HFFc6 (cell line): ENCODE data around the gene OR8D1. TPM values are rescaled to one million over a fixed set of nuclear protein-coding genes. Genes with fewer than 3 reads are reported as not detected.

Experiments
- DNase-seq: peaks from one replicate; pipeline ENCODE4 v3.0.0-alpha.2; 2018
- H3K27ac Mint-ChIP-seq: 2 replicates; pipeline ENCODE4 v1.8.0; 2020; ENCODE audit warnings: mild to moderate bottlenecking, mixed read lengths
- H3K27me3 Mint-ChIP-seq: 2 replicates; pipeline ENCODE4 v1.8.0; 2021; ENCODE audit warnings: mild to moderate bottlenecking, moderate library complexity, mixed read lengths; ENCODE audit not compliant: insufficient read depth
- H3K36me3 Mint-ChIP-seq: 2 replicates; pipeline ENCODE4 v1.8.0; 2021; ENCODE audit warnings: low read depth, mixed read lengths
- H3K4me1 Mint-ChIP-seq: 2 replicates; pipeline ENCODE4 v1.8.0; 2020; ENCODE audit warnings: low read depth, mixed read lengths
- H3K4me3 Mint-ChIP-seq: 2 replicates; pipeline ENCODE4 v1.8.0; 2020; ENCODE audit warnings: mild to moderate bottlenecking, moderate library complexity, mixed read lengths
- H3K9me3 Mint-ChIP-seq: 2 replicates; pipeline ENCODE4 v1.8.0; 2020; ENCODE audit warnings: mild to moderate bottlenecking, mixed read lengths
- CTCF ChIP-seq: fragments of 200-600 bp; sonication (generic); IDR thresholded peaks from 2 replicates; pipeline ENCODE4 v1.5.0; 2021; ENCODE audit warnings: antibody characterized with exemption, mild to moderate bottlenecking
- total RNA-seq, 6 experiments: library from RNA; stranded (reverse); fragmentation: NEBNext Ultra II Directional; extraction: Animal tissue kit (Norgen Biotek cat#: 25700); gene quantifications; 2 replicates in 1 of 6; 3 replicates in 5 of 6; pipeline ENCODE4 v1.2.3, GENCODE V29; 2021

The OR8D1 gene
- total RNA-seq, 6 experiments from 2014 or later, result not detected

- Mint-ChIP-seq H3K27ac (no peak overlapping the region), H3K4me3 (no peak overlapping the region), H3K36me3 (no peaks in the 10 kb centered on the region), H3K4me1 (no peaks in the 10 kb centered on the region), H3K9me3 (peaks cover 34% of the 10 kb centered on the region), H3K27me3 (no peaks in the 10 kb centered on the region)
- TF ChIP-seq CTCF, result no peak
- DNase-seq, result no peak
Measured at GRCh38 chr11:124307093-124307492, 6.7 kb downstream of the OR8D1 start.

GRCh38 chr11:124302347-124303125 is 11.2 kb downstream of the OR8D1 start:
- DNase-seq, result no peak
- Mint-ChIP-seq H3K27me3 (no peaks in the 10 kb centered on the region), H3K9me3 (peaks cover 16% of the 10 kb centered on the region), H3K4me3 (no peak overlapping the region), H3K27ac (no peak overlapping the region), H3K4me1 (no peaks in the 10 kb centered on the region), H3K36me3 (no peaks in the 10 kb centered on the region)
- TF ChIP-seq CTCF, result no peak

- H3K36me3 Mint-ChIP-seq, result no peaks in the 10 kb centered on the region
Measured at GRCh38 chr11:124301548-124301947, 12.2 kb downstream of the OR8D1 start.

GRCh38 chr11:124297921-124298320 is 15.8 kb downstream of the OR8D1 start:
- DNase-seq, result no peak
- no peaks in the 10 kb centered on the region for H3K36me3 Mint-ChIP-seq
- no peak for TF ChIP-seq CTCF
- no peaks in the 10 kb centered on the region for H3K27me3 Mint-ChIP-seq
- H3K4me1 Mint-ChIP-seq, result no peaks in the 10 kb centered on the region
- peaks cover 11% of the 10 kb centered on the region for H3K9me3 Mint-ChIP-seq
- H3K27ac Mint-ChIP-seq, result no peak overlapping the region
- no peak overlapping the region for H3K4me3 Mint-ChIP-seq

More at GRCh38 chr11:124301548-124301947, 12.2 kb downstream of the OR8D1 start:
- peaks cover 11% of the 10 kb centered on the region for H3K9me3 Mint-ChIP-seq
- DNase-seq, result no peak
- no peaks in the 10 kb centered on the region for H3K27me3 Mint-ChIP-seq
- no peak overlapping the region for H3K4me3 Mint-ChIP-seq
- TF ChIP-seq CTCF, result no peak
- H3K4me1 Mint-ChIP-seq, result no peaks in the 10 kb centered on the region
- H3K27ac Mint-ChIP-seq, result no peak overlapping the region

- no peak for DNase-seq
- Mint-ChIP-seq H3K4me1 (no peaks in the 10 kb centered on the region), H3K4me3 (no peak overlapping the region), H3K9me3 (peaks cover 23% of the 10 kb centered on the region), H3K27me3 (no peaks in the 10 kb centered on the region), H3K36me3 (no peaks in the 10 kb centered on the region), H3K27ac (no peak overlapping the region)
- TF ChIP-seq CTCF, result no peak
Measured at GRCh38 chr11:124296016-124296415, 17.7 kb downstream of the OR8D1 start.
